ENCODE data around the gene NPHP4. TPM values are rescaled to one million over a fixed set of nuclear protein-coding genes. Genes with fewer than 3 reads are reported as not detected.

NPHP4 gene
- total and polyA plus RNA-seq, 2 donors (not counting 3 experiments of a cell fraction or from before 2014, with no cell fraction given), result 4.4 to 11.7 TPM

GRCh38 chr1:5833911-5834310 lies 158.3 kb downstream of the NPHP4 start:
- intact Hi-C loops (cut with micrococcal nuclease), result no loop called here
- Histone ChIP-seq H3K27me3 (ENCODE audit: control insufficient read depth in 2 of 2, insufficient read depth in 2 of 2, low read length in 2 of 2) (no peaks in the 10 kb centered on the region), H3K9ac (replicated peaks; ENCODE audit: extremely low read depth, insufficient read depth, low read length) (no peak overlapping the region), H4K20me1 (replicated peaks; ENCODE audit: control insufficient read depth, extremely low read depth, insufficient read depth, low read length) (no peaks in the 10 kb centered on the region), H3K4me3 (replicated peaks in 1 of 3; ENCODE audit: insufficient read depth in 1 of 3, low read depth in 1 of 3, low read length in 3 of 3) (no peak overlapping the region), H3K9me3 (replicated peaks; ENCODE audit: control insufficient read depth, insufficient read depth, low read length) (no peaks in the 10 kb centered on the region), H2AFZ (ENCODE audit: low read depth, low read length) (no peak overlapping the region), H3K79me2 (ENCODE audit: control insufficient read depth, insufficient read depth, low read length) (no peaks in the 10 kb centered on the region), H3K9me1 (replicated peaks; ENCODE audit: control insufficient read depth, extremely low read depth, insufficient read depth, low read length) (no peaks in the 10 kb centered on the region), H3K36me3 (ENCODE audit: control insufficient read depth in 2 of 2, extremely low read depth in 1 of 2, insufficient read depth in 2 of 2, low read length in 2 of 2) (no peaks in the 10 kb centered on the region), H3K4me1 (ENCODE audit: control insufficient read depth, extremely low read depth, insufficient read depth, low read length) (no peaks in the 10 kb centered on the region), H3K4me2 (ENCODE audit: insufficient read depth, low read length) (no peak overlapping the region), H3K27ac (ENCODE audit: insufficient read depth, low read depth, low read length) (no peak overlapping the region)
- ChIA-PET POLR2A (no interaction called here), CTCF (no interaction called here)
- FAIRE-seq (no peak), DNase-seq (ENCODE audit: low read depth, low spot score) (no peak)
- dilution Hi-C loops (cut with MboI; ENCODE audit: extremely low pct_ligation_motif_present, low sequenced_read_pairs), result no loop called here
- no TSS peak for BruUV-seq (replicated peaks)
- no peak for TF ChIP-seq EZH2 (IDR thresholded peaks at IDR 0.05; ENCODE audit: borderline replicate concordance, low read depth, low read length, severe bottlenecking)
- TF ChIP-seq CTCF (IDR thresholded peaks at IDR 0.05; ENCODE audit: extremely low read depth in 1 of 2, insufficient read depth in 1 of 2, low read depth in 1 of 2, low read length in 2 of 2), result no peak
- no peak for TF ChIP-seq POLR2A (IDR thresholded peaks at IDR 0.05; ENCODE audit: low read depth, low read length)
- no peak for TF ChIP-seq POLR2AphosphoS5 (IDR thresholded peaks at IDR 0.05; ENCODE audit: insufficient read depth, low read depth, low read length)
- no peak for TF ChIP-seq MYC (IDR thresholded peaks at IDR 0.05; ENCODE audit: low read depth, low read length)

All from endothelial cell of umbilical vein (primary cell).